Measurements from ENCODE around the gene NAA40. TPM values are rescaled to one million over a fixed set of nuclear protein-coding genes. Genes with fewer than 3 reads are reported as not detected.

NAA40 gene
- total and polyA plus RNA-seq, 2 of the 13 experiments (the other 11 are each of a cell fraction or from before 2014, with no cell fraction given) = 11.1 to 17.9 TPM

GRCh38 chr11:63920126-63920938 lies 18.5 kb upstream of the NAA40 start (continued):
- TF ChIP-seq SAFB2 (CRISPR knock-in tag; IDR thresholded peaks at IDR 0.05; ENCODE audit: borderline replicate concordance, low read depth) (no peak), ZKSCAN8 (CRISPR knock-in tag; IDR thresholded peaks at IDR 0.05; ENCODE audit: borderline replicate concordance) (peak; percentile 99), ETV6 (CRISPR knock-in tag; conservative IDR thresholded peaks at IDR 0.05) (no peak), ZFP37 (CRISPR knock-in tag; IDR thresholded peaks at IDR 0.05; ENCODE audit: borderline replicate concordance) (no peak), ZNF513 (CRISPR knock-in tag; conservative IDR thresholded peaks at IDR 0.05) (no peak), RORA (CRISPR knock-in tag; IDR thresholded peaks at IDR 0.05) (no peak), MZF1 (CRISPR knock-in tag; IDR thresholded peaks at IDR 0.05; ENCODE audit: borderline replicate concordance) (no peak), MXD4 (CRISPR knock-in tag; IDR thresholded peaks at IDR 0.05) (no peak), ZNF776 (CRISPR knock-in tag; IDR thresholded peaks at IDR 0.05) (no peak), SP5 (CRISPR knock-in tag; IDR thresholded peaks at IDR 0.05; ENCODE audit: borderline replicate concordance, low read depth) (no peak), HMG20A (CRISPR knock-in tag; IDR thresholded peaks at IDR 0.05; ENCODE audit: borderline replicate concordance) (no peak), ISX (CRISPR knock-in tag; conservative IDR thresholded peaks at IDR 0.05) (no peak), SNAPC5 (CRISPR knock-in tag; IDR thresholded peaks at IDR 0.05; ENCODE audit: borderline replicate concordance) (no peak), KLF9 (CRISPR knock-in tag; IDR thresholded peaks at IDR 0.05; ENCODE audit: low read depth) (no peak), BRD4 (CRISPR knock-in tag; IDR thresholded peaks at IDR 0.05) (0 out of 2 replicates have a peak, but pooled peaks have one; percentile 43), ZNF567 (CRISPR knock-in tag; IDR thresholded peaks at IDR 0.05; ENCODE audit: borderline replicate concordance) (no peak), LCORL (IDR thresholded peaks at IDR 0.05) (no peak), LCORL (CRISPR knock-in tag; IDR thresholded peaks at IDR 0.05) (0 out of 2 replicates have a peak, but pooled peaks have one; percentile 29), PATZ1 (CRISPR knock-in tag; IDR thresholded peaks at IDR 0.05) (peak; percentile 80), POGZ (CRISPR knock-in tag; IDR thresholded peaks at IDR 0.05) (0 out of 2 replicates have a peak, but pooled peaks have one; percentile 16), ZNF142 (CRISPR knock-in tag; IDR thresholded peaks at IDR 0.05) (no peak), PPARG (CRISPR knock-in tag; conservative IDR thresholded peaks at IDR 0.05) (no peak)
